ACC112 (cell line): Measurements from ENCODE around the gene MZB1.

Source experiments
- H2AFZ ChIP-seq: fragments of 200-600 bp; sonication (generic); one replicate; pipeline ENCODE4 v1.6.0; 2017; ENCODE audit warnings: antibody characterized with exemption, low read length; ENCODE audit not compliant: unreplicated experiment
- H3K27ac ChIP-seq: fragments of 200-600 bp; sonication (generic); 2 replicates; pipeline ENCODE4 v1.5.1; 2014; ENCODE audit warnings: low read depth, mild to moderate bottlenecking, antibody characterized with exemption, low read length, moderate library complexity
- H3K27me3 ChIP-seq: fragments of 200-600 bp; sonication (generic); 2 replicates; pipeline ENCODE4 v1.6.1; 2014; ENCODE audit warnings: mild to moderate bottlenecking, antibody characterized with exemption, low read length, moderate library complexity, mixed read lengths; ENCODE audit not compliant: insufficient read depth
- H3K36me3 ChIP-seq: fragments of 200-600 bp; sonication (generic); 2 replicates; pipeline ENCODE4 v1.6.1; 2016; ENCODE audit warnings: mild to moderate bottlenecking, antibody characterized with exemption, low read length, moderate library complexity, mixed read lengths; ENCODE audit not compliant: insufficient read depth
- H3K4me1 ChIP-seq: fragments of 200-600 bp; sonication (generic); one replicate; pipeline ENCODE4 v1.6.1; 2016; ENCODE audit warnings: low read length, mixed read lengths; ENCODE audit not compliant: insufficient read depth, unreplicated experiment, control insufficient read depth
- H3K4me3 ChIP-seq: fragments of 200-600 bp; sonication (generic); 2 replicates; pipeline ENCODE4 v1.5.1; 2014; ENCODE audit warnings: mild to moderate bottlenecking, low read depth, low read length
- H3K79me2 ChIP-seq: fragments of 200-600 bp; sonication (generic); one replicate; pipeline ENCODE4 v1.6.0; 2016; ENCODE audit warnings: low read length; ENCODE audit not compliant: control insufficient read depth, unreplicated experiment, insufficient read depth

Gene MZB1

GRCh38 chr5:139419226-139420192, 29.8 kb upstream of the MZB1 start:
- Histone ChIP-seq H2AFZ (no peak overlapping the region), H3K27ac (no peak overlapping the region), H3K4me3 (no peak overlapping the region), H3K36me3 (no peaks in the 10 kb centered on the region), H3K27me3 (no peaks in the 10 kb centered on the region), H3K4me1 (no peaks in the 10 kb centered on the region), H3K79me2 (no peaks in the 10 kb centered on the region)

GRCh38 chr5:139418793-139419192, 29.1 kb upstream of the MZB1 start:
- H3K79me2 ChIP-seq: no peaks in the 10 kb centered on the region
- no peaks in the 10 kb centered on the region for H3K36me3 ChIP-seq
- no peak overlapping the region for H3K27ac ChIP-seq
- H2AFZ ChIP-seq: no peak overlapping the region
- H3K4me3 ChIP-seq: no peak overlapping the region
- H3K27me3 ChIP-seq: no peaks in the 10 kb centered on the region
- no peaks in the 10 kb centered on the region for H3K4me1 ChIP-seq

GRCh38 chr5:139417214-139417613, 27.5 kb upstream of the MZB1 start:
- no peak overlapping the region for H2AFZ ChIP-seq
- H3K4me1 ChIP-seq: no peaks in the 10 kb centered on the region
- no peak overlapping the region for H3K4me3 ChIP-seq
- no peaks in the 10 kb centered on the region for H3K36me3 ChIP-seq
- H3K27me3 ChIP-seq: no peaks in the 10 kb centered on the region
- no peaks in the 10 kb centered on the region for H3K79me2 ChIP-seq
- H3K27ac ChIP-seq: no peak overlapping the region

GRCh38 chr5:139416651-139417050, 26.9 kb upstream of the MZB1 start:
- no peaks in the 10 kb centered on the region for H3K36me3 ChIP-seq
- no peak overlapping the region for H2AFZ ChIP-seq
- no peaks in the 10 kb centered on the region for H3K27me3 ChIP-seq
- H3K27ac ChIP-seq: no peak overlapping the region
- no peaks in the 10 kb centered on the region for H3K4me1 ChIP-seq
- H3K4me3 ChIP-seq: no peak overlapping the region
- H3K79me2 ChIP-seq: no peaks in the 10 kb centered on the region

- Histone ChIP-seq H3K27ac (no peak overlapping the region), H3K79me2 (no peaks in the 10 kb centered on the region), H3K4me1 (no peaks in the 10 kb centered on the region), H3K27me3 (no peaks in the 10 kb centered on the region), H2AFZ (no peak overlapping the region), H3K36me3 (no peaks in the 10 kb centered on the region), H3K4me3 (no peak overlapping the region)
Observed at GRCh38 chr5:139415869-139416268, 26.2 kb upstream of the MZB1 start.

GRCh38 chr5:139415221-139415861, 25.6 kb upstream of the MZB1 start:
- Histone ChIP-seq H3K27ac (no peak overlapping the region), H3K36me3 (no peaks in the 10 kb centered on the region), H2AFZ (no peak overlapping the region), H3K27me3 (no peaks in the 10 kb centered on the region), H3K4me3 (no peak overlapping the region), H3K4me1 (no peaks in the 10 kb centered on the region), H3K79me2 (no peaks in the 10 kb centered on the region)

- H3K27ac ChIP-seq: no peak overlapping the region
- no peaks in the 10 kb centered on the region for H3K27me3 ChIP-seq
- H2AFZ ChIP-seq: no peak overlapping the region
- no peak overlapping the region for H3K4me3 ChIP-seq
- H3K4me1 ChIP-seq: no peaks in the 10 kb centered on the region
- no peaks in the 10 kb centered on the region for H3K79me2 ChIP-seq
- H3K36me3 ChIP-seq: no peaks in the 10 kb centered on the region
Observed at GRCh38 chr5:139414581-139415130, 24.9 kb upstream of the MZB1 start.

GRCh38 chr5:139413963-139414362, 24.2 kb upstream of the MZB1 start:
- no peak overlapping the region for H3K4me3 ChIP-seq
- no peak overlapping the region for H3K27ac ChIP-seq
- H3K4me1 ChIP-seq: no peaks in the 10 kb centered on the region
- H2AFZ ChIP-seq: no peak overlapping the region
- H3K79me2 ChIP-seq: no peaks in the 10 kb centered on the region
- H3K36me3 ChIP-seq: no peaks in the 10 kb centered on the region
- no peaks in the 10 kb centered on the region for H3K27me3 ChIP-seq

GRCh38 chr5:139413153-139413552, 23.4 kb upstream of the MZB1 start:
- Histone ChIP-seq H2AFZ (no peak overlapping the region), H3K79me2 (no peaks in the 10 kb centered on the region), H3K4me1 (no peaks in the 10 kb centered on the region), H3K4me3 (no peak overlapping the region), H3K27me3 (no peaks in the 10 kb centered on the region), H3K27ac (no peak overlapping the region), H3K36me3 (no peaks in the 10 kb centered on the region)

- no peak overlapping the region for H3K4me3 ChIP-seq
- H2AFZ ChIP-seq: no peak overlapping the region
- H3K4me1 ChIP-seq: no peaks in the 10 kb centered on the region
- H3K36me3 ChIP-seq: no peaks in the 10 kb centered on the region
- H3K27ac ChIP-seq: no peak overlapping the region
- H3K27me3 ChIP-seq: no peaks in the 10 kb centered on the region
- H3K79me2 ChIP-seq: no peaks in the 10 kb centered on the region
Observed at GRCh38 chr5:139410993-139411828, 21.5 kb upstream of the MZB1 start.
